Thyroid gland (tissue), 4 donors: ENCODE results near the gene GCSAML.

Source experiments
- POLR2A ChIP-seq, 2 donors: fragments of 450-650 bp; IDR thresholded peaks; one replicate each; pipeline ENCODE4 v1.6.1; 2017; ENCODE audit warnings: antibody characterized with exemption in 2 of 2, mild to moderate bottlenecking in 2 of 2, moderate library complexity in 1 of 2
- TF ChIP-seq, protein P1 (sequence below), 6 experiments: fragments of 200-600 bp in 3 of 6; fragments of 450-650 bp in 3 of 6; sonication (generic) in 3 of 6; IDR thresholded peaks; one replicate each; pipeline ENCODE4 v1.5.1; 2016 to 2019; ENCODE audit warnings: antibody characterized with exemption in 6 of 6, mild to moderate bottlenecking in 2 of 6, inconsistent platforms in 1 of 6, moderate library complexity in 1 of 6

GRCh38 chr1:247614625-247615024 lies 65.7 kb downstream of the GCSAML start:
- TF ChIP-seq, protein P1, sequence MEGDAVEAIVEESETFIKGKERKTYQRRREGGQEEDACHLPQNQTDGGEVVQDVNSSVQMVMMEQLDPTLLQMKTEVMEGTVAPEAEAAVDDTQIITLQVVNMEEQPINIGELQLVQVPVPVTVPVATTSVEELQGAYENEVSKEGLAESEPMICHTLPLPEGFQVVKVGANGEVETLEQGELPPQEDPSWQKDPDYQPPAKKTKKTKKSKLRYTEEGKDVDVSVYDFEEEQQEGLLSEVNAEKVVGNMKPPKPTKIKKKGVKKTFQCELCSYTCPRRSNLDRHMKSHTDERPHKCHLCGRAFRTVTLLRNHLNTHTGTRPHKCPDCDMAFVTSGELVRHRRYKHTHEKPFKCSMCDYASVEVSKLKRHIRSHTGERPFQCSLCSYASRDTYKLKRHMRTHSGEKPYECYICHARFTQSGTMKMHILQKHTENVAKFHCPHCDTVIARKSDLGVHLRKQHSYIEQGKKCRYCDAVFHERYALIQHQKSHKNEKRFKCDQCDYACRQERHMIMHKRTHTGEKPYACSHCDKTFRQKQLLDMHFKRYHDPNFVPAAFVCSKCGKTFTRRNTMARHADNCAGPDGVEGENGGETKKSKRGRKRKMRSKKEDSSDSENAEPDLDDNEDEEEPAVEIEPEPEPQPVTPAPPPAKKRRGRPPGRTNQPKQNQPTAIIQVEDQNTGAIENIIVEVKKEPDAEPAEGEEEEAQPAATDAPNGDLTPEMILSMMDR (IDR thresholded peaks at IDR 0.05): no peak
- no peak for TF ChIP-seq POLR2A (IDR thresholded peaks at IDR 0.05)
